HG03139 (cell line): ENCODE data around the gene HCK.
A peak's percentile ranks its signal among the peaks of the same experiment; 100 is the strongest.
"Not testable (repeated sequence)": the region's sequence is repeated elsewhere in the genome, so short reads cannot be mapped to it uniquely, and the experiment has no call there.

Experiments used
- ATAC-seq: cut with Tn5 transposase; IDR thresholded peaks from one replicate; pipeline ENCODE4 v1.9.1; 2021; ENCODE audit not compliant: unreplicated experiment

The HCK gene

DNA sequence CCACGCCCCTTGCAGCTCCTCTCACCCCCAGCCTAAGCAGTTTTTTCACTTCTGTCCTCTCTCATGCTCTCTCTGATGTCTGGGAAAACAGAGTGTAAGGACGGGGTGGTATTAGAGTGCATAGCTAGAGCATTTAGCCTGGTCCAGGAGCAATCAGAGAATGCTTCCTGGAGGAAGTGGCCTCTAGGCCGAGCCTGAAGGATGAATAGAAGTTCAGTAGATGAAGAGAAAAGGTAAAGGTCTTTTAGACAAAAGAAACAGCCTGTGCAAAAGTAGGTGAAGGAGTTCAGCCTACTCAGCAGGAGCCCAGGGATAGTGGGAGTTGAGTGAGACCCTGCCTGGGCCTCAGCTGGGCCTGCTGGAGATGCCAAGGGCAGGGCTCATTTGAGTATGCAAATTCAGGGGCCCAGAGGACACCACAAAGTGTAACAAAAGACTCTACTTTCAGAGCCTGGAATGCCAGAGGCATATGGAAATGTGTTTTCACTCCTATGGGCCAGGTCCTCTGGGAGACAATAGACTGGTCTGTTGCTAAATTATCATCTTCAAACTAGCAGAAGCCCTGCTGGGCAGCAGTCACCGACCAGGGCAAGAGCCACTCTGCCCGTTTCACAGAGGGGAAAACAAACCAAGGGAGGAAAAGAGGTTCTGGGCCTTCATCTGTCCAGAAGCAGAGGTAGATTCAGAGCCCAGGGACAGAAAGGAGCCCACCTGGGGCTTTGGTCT is 37.8 kb downstream of the HCK start:
- ATAC-seq = no peak

DNA sequence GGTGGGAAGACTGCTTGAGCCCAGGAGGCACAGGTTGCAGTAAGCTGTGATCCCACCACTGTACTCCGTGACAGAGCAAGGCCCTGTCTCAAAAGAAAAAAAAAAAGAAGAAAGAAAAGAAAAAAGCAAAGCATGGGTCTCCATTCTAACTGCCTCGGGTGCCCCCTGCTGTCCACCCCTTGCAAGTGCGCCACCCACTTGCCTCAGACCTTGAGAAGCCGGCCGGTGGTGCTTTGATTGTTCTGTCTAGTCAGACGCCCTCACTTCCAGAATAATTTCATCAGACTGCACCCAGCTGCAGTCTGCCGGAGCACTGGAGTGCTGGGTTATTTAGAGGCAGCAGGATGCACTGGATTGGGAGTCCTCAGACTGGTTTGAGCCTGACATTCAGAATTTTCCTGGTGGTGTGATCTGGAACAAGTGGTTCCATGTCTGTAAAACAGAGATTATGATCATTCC is 39.9 kb downstream of the HCK start:
- no peak for ATAC-seq

GRCh38 chr20:32098786-32099185 is 46.7 kb downstream of the HCK start:
- no peak for ATAC-seq

DNA sequence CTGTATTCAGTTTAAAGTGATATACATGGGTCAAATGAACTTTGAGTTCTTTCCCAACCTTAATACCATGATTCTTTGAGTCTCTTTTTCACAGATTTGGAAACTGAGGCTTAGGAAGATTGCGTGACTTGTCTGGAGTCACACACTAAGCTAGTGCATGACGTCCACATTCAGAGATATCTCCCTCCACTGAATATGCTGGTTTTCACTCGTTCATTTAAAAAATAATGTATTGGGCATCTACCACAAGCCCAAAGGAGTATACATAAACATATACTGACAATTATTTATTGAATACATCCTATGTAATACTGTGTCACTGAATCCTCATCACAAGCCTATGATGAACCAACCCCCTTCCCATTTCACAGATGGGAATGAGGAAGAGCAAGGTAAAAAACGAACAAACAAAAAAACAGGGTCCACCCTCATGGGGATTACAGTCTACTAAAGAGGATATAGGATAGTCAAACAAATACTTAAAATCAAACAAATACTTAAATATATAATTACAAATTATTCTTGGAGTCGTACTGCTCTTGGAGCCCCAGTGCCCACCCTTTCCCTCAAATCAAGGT is 56.9 kb downstream of the HCK start:
- no peak for ATAC-seq

DNA sequence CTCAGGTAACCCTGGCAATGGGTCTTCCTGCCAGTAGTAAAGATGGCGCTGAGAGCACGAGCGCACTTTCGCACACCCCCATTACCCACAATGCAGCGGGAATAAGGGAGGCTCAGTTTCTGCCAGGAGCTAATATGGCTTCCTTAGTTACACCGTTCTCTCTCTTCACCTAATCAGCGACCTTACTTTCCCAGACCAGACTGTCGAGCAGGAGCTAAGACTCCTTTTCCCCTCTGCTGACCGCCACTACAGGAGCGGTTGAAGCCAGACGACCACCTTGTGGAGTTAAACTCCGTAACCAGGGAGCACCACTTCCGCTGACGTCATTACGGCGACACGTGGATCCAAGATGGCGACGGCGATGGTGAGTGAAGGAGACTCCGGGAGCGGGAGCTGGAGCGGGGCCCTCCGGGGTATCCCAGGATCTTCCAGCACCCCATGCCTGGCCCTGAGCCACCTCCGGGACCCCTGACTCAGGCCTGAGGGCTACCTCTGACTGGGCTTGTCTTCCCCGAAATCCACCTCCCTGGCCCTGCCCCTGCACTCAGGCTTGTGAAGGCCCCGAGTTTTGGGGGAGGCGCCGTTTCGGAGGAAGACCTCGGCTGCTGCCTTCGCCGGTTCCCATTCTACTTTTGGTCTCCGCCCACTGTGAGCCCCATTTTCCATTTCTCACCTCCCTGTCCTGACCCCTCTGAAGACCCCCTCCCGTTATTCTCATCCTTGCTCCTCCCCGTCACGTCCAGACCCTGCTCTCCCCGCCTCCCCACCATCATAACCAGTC is 57.5 kb downstream of the HCK start, which contains the start of gene TM9SF4:
TM9SF4 (plus strand) TSS at position 323 of the 781 bp plus-strand sequence; CDS start at position 350, 27 bp downstream.
- ATAC-seq = peak; percentile 75

GRCh38 chr20:32110173-32110704 is 58.2 kb downstream of the HCK start:
- no peak for ATAC-seq

DNA sequence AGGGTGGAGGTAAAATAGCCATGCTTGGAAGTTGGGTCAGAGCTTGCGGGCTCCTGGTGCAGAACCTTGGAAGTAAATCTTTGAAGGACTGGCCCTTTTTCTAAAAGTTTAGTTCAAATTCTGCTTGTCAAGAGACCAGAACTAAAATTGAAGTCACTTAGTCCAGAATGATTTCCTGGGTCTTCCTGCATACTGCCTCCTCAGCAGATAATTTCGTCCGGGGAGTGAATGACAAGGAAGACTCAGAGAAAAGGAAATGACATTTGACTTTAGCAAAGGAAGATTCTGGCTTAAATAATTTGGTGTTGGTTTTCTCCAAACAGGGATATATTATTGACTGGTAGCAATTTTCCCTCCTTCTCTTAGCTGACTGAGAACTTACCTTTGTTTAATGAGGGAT is 58.7 kb downstream of the HCK start:
- no peak for ATAC-seq

DNA sequence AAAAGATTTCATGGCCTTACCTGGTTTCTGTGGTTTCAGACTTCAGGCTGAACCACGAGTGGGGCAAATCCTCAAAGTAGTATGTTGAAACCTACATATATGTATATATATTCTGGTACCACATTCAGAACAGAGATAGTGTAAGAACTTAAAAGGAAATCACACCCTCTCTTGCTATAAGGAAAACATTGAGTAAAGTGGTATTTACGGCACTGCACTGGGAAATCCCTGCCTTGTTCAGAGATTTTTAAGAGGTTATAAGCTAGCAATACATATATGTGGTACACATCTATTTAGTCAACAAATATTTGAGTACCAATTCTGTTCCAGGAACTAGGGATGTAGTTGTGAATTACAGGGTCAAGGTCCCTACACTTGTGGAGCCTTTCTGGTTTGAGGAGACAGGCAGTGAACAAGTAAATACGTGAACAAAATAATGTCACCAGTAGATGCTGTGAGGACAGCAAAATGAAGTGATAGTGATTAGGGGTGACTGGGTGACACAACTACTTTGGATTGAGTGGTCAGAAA is 59.2 kb downstream of the HCK start:
- ATAC-seq = no peak

DNA sequence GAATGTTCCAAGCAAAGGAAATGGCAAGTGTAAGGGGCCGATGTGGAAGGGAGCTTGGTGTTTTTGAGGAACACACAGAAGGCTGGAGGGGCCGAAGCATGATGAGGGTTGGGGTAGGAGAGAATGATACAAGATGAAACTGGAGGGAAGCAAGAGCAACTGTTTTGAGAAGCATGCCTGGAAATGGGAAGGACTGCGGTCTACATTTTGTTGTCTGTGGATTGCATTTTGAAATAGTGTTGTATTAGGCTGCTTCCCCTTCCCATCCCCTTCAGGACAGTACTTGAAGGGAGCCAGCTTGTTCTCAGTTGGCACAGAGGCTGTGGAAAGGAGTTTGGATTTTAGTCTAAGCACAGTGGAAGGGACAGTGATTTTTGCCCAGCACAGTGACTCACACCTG is 59.7 kb downstream of the HCK start:
- ATAC-seq = no peak

DNA sequence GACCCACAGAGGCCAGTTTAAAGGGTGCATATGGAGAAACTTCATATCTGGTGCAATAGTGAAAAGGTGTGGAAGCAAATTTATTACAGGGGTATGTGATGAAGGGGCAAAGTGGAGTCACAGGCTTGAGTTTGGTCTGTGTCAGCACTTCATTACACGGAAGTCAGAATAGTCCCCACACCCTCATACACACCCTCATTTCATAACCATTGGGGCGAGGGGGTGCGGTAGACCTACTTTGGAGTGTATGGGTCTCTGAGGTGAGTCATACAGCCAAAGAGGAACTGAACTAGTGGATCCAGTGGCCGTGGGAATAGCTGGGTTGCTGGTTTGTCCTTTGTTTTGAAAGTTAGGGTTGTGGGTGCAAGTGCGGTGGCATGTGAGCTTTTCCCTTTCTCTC is 60.8 kb downstream of the HCK start:
- ATAC-seq = no peak

DNA sequence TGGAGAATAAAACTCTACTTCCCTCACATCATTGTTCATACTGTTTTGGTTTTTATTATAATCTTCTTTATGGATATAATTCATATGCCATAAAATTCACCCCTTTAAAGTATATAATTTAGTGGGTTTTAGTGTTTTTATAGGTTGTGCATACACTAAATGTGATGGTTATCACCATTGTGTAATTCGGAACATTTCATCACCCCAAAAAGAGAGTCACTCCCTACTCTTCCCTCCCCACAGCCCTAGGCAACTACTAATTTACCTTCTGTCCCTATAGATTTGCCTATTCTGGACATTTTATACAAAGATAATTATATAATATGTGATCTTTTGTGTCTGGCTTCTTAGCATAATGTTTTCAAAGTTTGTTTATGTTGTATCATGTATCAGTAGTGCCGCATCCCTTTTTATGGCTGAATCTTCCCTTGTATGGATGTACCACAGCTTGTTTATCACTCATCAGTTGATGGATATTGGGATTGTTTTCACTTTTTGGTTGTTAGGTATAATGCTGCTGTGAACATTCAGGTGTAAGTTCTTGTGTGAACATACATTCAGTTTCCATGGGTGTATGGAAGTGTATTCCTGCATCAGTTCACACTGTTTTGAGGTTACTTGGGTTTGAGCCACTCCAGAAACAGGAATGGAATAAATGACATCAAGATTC is 61.7 kb downstream of the HCK start:
- no peak for ATAC-seq

DNA sequence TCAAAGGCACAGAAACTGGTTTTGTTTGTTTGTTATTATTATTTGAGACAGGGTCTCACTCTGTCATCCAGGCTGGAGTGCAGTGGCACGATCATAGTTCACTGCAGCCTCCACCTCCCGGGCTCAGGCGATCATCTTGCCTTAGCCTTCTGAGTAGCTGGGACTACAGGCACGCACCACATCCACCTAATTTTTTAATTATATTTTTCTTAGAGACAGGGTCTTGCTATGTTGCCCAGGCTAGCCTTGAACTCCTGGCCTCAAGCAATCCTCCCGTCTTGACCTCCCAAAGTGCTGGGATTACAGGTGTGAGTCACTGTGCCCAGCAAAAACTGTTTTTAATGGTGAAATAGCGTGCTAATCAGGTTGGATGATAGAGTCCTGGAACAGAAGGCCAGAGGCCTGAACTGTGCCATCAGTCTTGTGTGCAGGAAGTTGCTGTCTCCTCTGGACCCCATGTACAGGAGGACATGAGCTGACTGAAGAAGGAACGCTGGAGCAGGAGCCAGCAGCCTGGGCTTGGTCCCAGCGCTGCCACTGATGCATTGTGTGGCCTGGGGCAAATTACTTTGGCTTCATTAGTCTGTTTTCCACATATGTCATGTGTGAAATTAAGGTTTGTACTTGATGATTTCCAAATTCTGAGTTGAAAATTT is 62.4 kb downstream of the HCK start:
- no peak for ATAC-seq

- ATAC-seq = no peak
Observed at GRCh38 chr20:32115211-32115767, 63.2 kb downstream of the HCK start.

DNA sequence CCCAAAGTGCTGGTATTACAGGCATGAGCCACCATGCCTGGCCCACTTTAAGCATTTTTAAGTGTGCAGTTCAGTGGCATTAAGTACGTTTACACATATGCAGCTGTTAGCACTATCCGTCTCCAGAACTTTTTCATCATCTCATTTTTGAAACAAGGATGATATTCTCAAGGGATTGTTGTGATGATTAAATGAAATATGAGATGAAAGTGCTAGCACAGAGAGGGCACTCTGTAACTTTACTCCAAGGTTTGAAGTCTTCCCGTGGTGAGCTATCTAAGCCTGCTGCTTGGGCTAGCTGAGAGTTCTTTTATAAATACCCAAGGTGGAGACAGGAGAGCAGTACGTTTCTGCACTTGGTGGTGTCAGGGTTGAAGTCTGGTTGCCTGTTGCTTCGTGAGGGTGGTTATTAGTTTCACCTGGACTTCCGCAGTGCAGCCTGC is 64.1 kb downstream of the HCK start:
- no peak for ATAC-seq

DNA sequence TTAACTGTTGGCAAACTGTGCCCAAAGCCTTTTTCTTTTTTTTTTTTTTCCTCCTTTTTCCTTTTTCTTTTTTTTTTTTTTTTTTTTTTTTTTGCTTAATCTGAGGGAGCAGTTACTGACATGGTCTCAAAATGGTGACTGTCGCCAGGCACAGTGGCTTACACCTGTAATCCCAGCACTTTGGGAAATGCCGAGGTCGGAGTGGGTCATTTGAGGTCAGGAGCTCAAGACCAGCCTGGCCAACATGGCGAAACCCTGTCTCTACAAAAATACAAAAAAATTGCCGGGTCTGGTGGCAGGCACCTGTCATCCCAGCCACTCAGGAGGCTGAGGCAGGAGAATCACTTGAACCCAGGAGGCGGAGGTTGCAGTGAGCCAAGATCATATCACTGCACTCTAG is 64.8 kb downstream of the HCK start:
- ATAC-seq = not testable (repeated sequence)

DNA sequence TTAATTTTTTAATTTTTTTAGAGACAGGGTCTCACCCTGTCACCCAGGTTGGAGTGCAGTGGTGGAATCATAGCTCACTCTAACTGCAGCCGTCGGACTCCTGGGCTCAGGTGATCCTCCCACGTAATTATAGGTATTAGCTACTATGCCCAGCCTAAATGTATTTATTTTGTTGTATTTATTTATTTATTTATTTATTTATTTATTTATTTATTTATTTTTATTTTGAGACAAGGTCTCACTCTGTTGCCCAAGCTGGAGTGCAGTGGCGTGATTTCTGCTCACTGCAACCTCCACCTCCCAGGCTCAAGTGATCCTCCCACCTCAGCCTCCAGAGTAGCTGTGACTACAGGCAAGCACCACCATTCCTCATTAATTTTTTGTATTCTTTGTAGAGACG is 66.4 kb downstream of the HCK start:
- not testable (repeated sequence) for ATAC-seq

DNA sequence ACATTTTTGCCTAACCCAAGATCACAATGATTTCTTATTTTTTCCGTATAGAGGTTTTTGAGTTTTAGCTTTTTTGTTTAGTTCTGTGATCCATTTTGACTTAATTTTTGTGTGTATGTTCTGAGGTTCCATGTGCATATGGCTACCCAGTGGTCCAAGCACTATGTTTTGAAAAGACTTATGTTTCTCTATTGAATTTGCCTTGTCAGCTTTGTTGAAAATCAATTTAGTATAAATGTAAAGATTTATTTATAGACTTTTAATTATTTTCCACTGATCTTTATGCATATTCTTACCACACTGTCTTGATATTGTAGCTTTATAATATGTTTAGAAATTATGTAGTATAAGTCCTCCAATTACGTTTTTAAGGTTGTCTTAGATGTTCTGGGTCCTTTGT is 67.7 kb downstream of the HCK start:
- no peak for ATAC-seq

GRCh38 chr20:32121908-32122307 is 69.9 kb downstream of the HCK start:
- ATAC-seq = not testable (repeated sequence)

DNA sequence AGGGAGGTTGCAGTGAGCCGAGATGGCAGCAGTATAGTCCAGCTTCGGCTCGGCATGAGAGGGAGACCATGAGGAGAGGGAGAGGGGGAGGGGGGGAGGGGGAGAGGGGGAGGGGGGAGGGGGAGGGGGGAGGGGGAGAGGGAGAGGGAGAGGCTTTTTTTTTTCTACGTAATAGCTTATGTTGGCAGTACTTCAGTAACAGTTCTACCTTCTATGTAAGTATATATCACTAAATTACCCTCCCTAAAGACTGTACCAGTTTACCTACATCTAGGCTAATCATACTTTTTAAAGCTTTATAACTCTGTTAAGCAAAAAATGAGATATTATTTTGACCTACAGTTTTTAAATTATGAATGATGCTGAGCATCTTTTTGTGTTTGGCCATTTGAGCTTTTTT is 71.0 kb downstream of the HCK start:
- ATAC-seq = no peak

GRCh38 chr20:32124916-32125454 is 72.9 kb downstream of the HCK start:
- no peak for ATAC-seq
